Thyroid gland (tissue), 4 donors: ENCODE results near the gene HTATIP2. TPM values are rescaled to one million over a fixed set of nuclear protein-coding genes. Genes with fewer than 3 reads are reported as not detected.

Experiments used
- DNase-seq, 2 donors: peaks; one replicate each; pipeline ENCODE4 v3.0.0-alpha.2; 2019
- H3K27ac ChIP-seq, 3 donors: fragments of 200-600 bp; sonication (generic); 1 replicate in 2 of 3; 2 replicates in 1 of 3; pipeline ENCODE4 v1.5.1; 2016 to 2019; ENCODE audit warnings: mild to moderate bottlenecking in 1 of 3, moderate library complexity in 1 of 3
- H3K27me3 ChIP-seq: fragments of 200-600 bp; sonication (generic); one replicate; pipeline ENCODE4 v1.5.1; 2019
- H3K36me3 ChIP-seq, 2 donors: fragments of 200-600 bp; sonication (generic); one replicate each; pipeline ENCODE4 v1.5.1; 2016 to 2019
- H3K4me1 ChIP-seq, 2 donors: fragments of 200-600 bp; sonication (generic); one replicate each; pipeline ENCODE4 v1.5.1; 2017 to 2019
- H3K4me3 ChIP-seq, 3 donors: fragments of 200-600 bp; sonication (generic); replicated peaks in 1 of 3; 1 replicate in 2 of 3; 2 replicates in 1 of 3; pipeline ENCODE4 v1.5.1; 2016; ENCODE audit warnings: mild to moderate bottlenecking in 1 of 3
- H3K9me3 ChIP-seq: fragments of 200-600 bp; sonication (generic); one replicate; pipeline ENCODE4 v1.5.1; 2017
- CTCF ChIP-seq, 6 experiments: fragments of 200-600 bp in 3 of 6; fragments of 450-650 bp in 3 of 6; sonication (generic) in 3 of 6; IDR thresholded peaks; one replicate each; pipeline ENCODE4 v1.5.1; 2016 to 2019; ENCODE audit warnings: antibody characterized with exemption in 6 of 6, mild to moderate bottlenecking in 2 of 6, inconsistent platforms in 1 of 6, moderate library complexity in 1 of 6
- POLR2A ChIP-seq, 2 donors: fragments of 450-650 bp; IDR thresholded peaks; one replicate each; pipeline ENCODE4 v1.6.1; 2017; ENCODE audit warnings: antibody characterized with exemption in 2 of 2, mild to moderate bottlenecking in 2 of 2, moderate library complexity in 1 of 2
- WGBS, 2 donors: methylation state at CpG; one replicate each; pipeline ENCODE4 v1.1.5; 2017; 5-methylcytosine and 5-hydroxymethylcytosine counted together
- intact Hi-C: fragments of 100-400 bp; cut with DNase I; formaldehyde crosslinking; loops from one replicate; pipeline ENCODE4 v1.15.1; 2023
- total RNA-seq, 4 donors: library from RNA; depleted of rRNA; stranded (reverse); fragments of >200 nt; gene quantifications; one replicate each; pipeline ENCODE4 v1.2.3, GENCODE V29; 2016

The HTATIP2 gene
- total RNA-seq, 4 donors from 2014 or later: 70.8 to 151 (median 134) TPM

GRCh38 chr11:20353829-20354434 is 9.6 kb upstream of the HTATIP2 start:
- TF ChIP-seq POLR2A (IDR thresholded peaks at IDR 0.05): no peak
- peak; percentile 37 to 89 (median 64) for TF ChIP-seq CTCF (IDR thresholded peaks at IDR 0.05)
- DNase-seq: peak; percentile 35 to 39
- Histone ChIP-seq H3K36me3 (no peaks in the 10 kb centered on the region), H3K27ac (no peak overlapping the region), H3K27me3 (no peaks in the 10 kb centered on the region), H3K9me3 (no peaks in the 10 kb centered on the region), H3K4me3 (no peak overlapping the region), H3K4me1 (no peaks in the 10 kb centered on the region)
- WGBS, 2 donors: 13 to 15% methylated on average over 6 of the region's 6 CpGs
- intact Hi-C loops: no loop called here

- no peak overlapping the region for H3K4me3 ChIP-seq
- H3K4me1 ChIP-seq: no peaks in the 10 kb centered on the region
- TF ChIP-seq CTCF (IDR thresholded peaks at IDR 0.05) (peak in 5 of 6 experiments; percentile 13 to 54 (median 49)), POLR2A (IDR thresholded peaks at IDR 0.05) (no peak)
- no peaks in the 10 kb centered on the region for H3K9me3 ChIP-seq
- WGBS, 2 donors: 53 to 59% methylated on average over 12 of the region's 12 CpGs
- no peaks in the 10 kb centered on the region for H3K27me3 ChIP-seq
- H3K36me3 ChIP-seq: no peaks in the 10 kb centered on the region
- intact Hi-C loops: no loop called here
- DNase-seq: peak in 1 of 2 donors; percentile 37
- no peak overlapping the region for H3K27ac ChIP-seq
Measured at GRCh38 chr11:20355221-20356219, 8.0 kb upstream of the HTATIP2 start.

- Histone ChIP-seq H3K4me1 (no peaks in the 10 kb centered on the region), H3K27me3 (no peaks in the 10 kb centered on the region), H3K9me3 (no peaks in the 10 kb centered on the region), H3K27ac (no peak overlapping the region), H3K36me3 (no peaks in the 10 kb centered on the region), H3K4me3 (no peak overlapping the region)
- WGBS, 2 donors: 50 to 77% methylated on average over 1 of the region's 1 CpG
- no peak for DNase-seq
- intact Hi-C loops: no loop called here
- TF ChIP-seq POLR2A (IDR thresholded peaks at IDR 0.05): no peak
- TF ChIP-seq CTCF (IDR thresholded peaks at IDR 0.05): no peak
Measured at GRCh38 chr11:20357150-20357549, 6.4 kb upstream of the HTATIP2 start.

- Histone ChIP-seq H3K27me3 (no peaks in the 10 kb centered on the region), H3K27ac (no peak overlapping the region), H3K36me3 (no peaks in the 10 kb centered on the region), H3K4me1 (peaks cover 11 to 15% of the 10 kb centered on the region in 2 donors), H3K4me3 (no peak overlapping the region), H3K9me3 (no peaks in the 10 kb centered on the region)
- WGBS, 2 donors: 62 to 68% methylated on average over 7 of the region's 7 CpGs
- TF ChIP-seq POLR2A (IDR thresholded peaks at IDR 0.05): no peak
- no peak for TF ChIP-seq CTCF (IDR thresholded peaks at IDR 0.05)
- no peak for DNase-seq
- intact Hi-C loops: no loop called here
Measured at GRCh38 chr11:20360650-20361049, 2.9 kb upstream of the HTATIP2 start.

- no peak overlapping the region for H3K4me3 ChIP-seq
- H3K36me3 ChIP-seq: no peaks in the 10 kb centered on the region
- intact Hi-C loops: no loop called here
- no peak overlapping the region for H3K27ac ChIP-seq
- peaks cover 23 to 27% of the 10 kb centered on the region in 2 donors for H3K4me1 ChIP-seq
- no peaks in the 10 kb centered on the region for H3K27me3 ChIP-seq
- DNase-seq: no peak
- WGBS, 2 donors: 0 to 47% methylated on average over 1 of the region's 1 CpG
- TF ChIP-seq CTCF (IDR thresholded peaks at IDR 0.05) (no peak), POLR2A (IDR thresholded peaks at IDR 0.05) (no peak)
- no peaks in the 10 kb centered on the region for H3K9me3 ChIP-seq
Measured at GRCh38 chr11:20362481-20362880, 1.0 kb upstream of the HTATIP2 start.
